ENCODE data around the gene GATA6. TPM values are rescaled to one million over a fixed set of nuclear protein-coding genes. Genes with fewer than 3 reads are reported as not detected.

Gene GATA6
- total and polyA plus RNA-seq, 2 of the 8 experiments (the other 6 are each of a cell fraction or from before 2014, with no cell fraction given): 0.09 TPM; not detected in 1

DNA sequence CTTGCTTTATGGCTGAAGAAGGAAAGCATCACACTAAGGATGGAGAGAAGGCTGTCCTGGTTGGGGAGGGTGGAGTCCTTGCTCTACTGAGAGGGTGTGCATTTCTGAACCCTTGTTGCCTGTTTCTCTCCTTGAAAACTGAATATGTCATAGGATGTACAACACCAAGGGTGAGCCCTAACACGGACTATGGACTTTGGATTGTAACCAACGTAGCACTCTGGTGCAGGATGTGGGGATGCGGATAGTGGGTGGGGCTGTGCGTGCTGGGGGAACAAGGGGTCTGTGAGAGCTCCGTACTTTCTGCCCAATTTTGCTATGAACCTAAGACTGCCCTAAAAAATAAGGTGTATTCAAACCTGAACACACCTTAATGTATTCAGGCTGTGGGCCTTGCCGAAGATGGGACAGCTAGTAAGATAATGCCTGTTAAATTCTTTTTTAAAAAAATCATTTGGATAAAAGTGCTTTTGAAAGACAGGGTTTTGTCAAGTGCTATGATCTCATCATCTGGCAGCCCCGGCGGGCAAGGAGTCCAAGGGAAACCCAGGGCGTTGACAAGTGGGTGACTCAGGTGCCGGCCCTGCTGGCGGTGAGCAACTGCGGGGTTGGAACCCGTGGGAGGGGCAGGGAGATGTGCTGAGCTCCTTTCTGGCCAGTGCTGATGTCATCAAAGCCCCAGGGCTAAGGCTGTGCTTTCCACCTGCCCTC, 54.0 kb downstream of the GATA6 start:
- Histone ChIP-seq H3K14ac (ENCODE audit: insufficient read length) (no peak overlapping the region), H3K36me3 (ENCODE audit: control insufficient read depth in 2 of 4, insufficient read depth in 4 of 4, low read length in 3 of 4) (no peaks in the 10 kb centered on the region), H3K79me2 (ENCODE audit: control insufficient read depth in 1 of 2, insufficient read depth in 2 of 2, low read length in 2 of 2) (no peaks in the 10 kb centered on the region), H3K9me3 (ENCODE audit: insufficient read depth in 2 of 2, low read depth in 1 of 2, low read length in 1 of 2) (no peaks in the 10 kb centered on the region), H2AFZ (ENCODE audit: low read length) (no peak overlapping the region), H3K4ac (replicated peaks; ENCODE audit: insufficient read length, low read depth, low read length) (no peak overlapping the region), H2BK20ac (ENCODE audit: low read length) (no peak overlapping the region), H3K23me2 (ENCODE audit: low read depth, low read length) (no peaks in the 10 kb centered on the region), H4K5ac (ENCODE audit: insufficient read length, low read depth, low read length) (no peak overlapping the region), H3K18ac (ENCODE audit: extremely low read depth, low read length) (no peak overlapping the region), H3K79me1 (ENCODE audit: low read depth, low read length) (no peaks in the 10 kb centered on the region), H3K4me3 (ENCODE audit: extremely low read depth in 1 of 4, insufficient read depth in 2 of 4, low read depth in 3 of 4, low read length in 4 of 4) (no peak overlapping the region), H3K4me1 (replicated peaks in 1 of 4; ENCODE audit: control insufficient read depth in 3 of 4, insufficient read depth in 4 of 4, low read length in 3 of 4) (no peaks in the 10 kb centered on the region), H2BK5ac (ENCODE audit: low read depth, low read length) (no peak overlapping the region), H3K9ac (replicated peaks in 1 of 4; ENCODE audit: extremely low read depth in 1 of 4, low read depth in 3 of 4, low read length in 3 of 4) (no peak overlapping the region), H3K4me2 (ENCODE audit: insufficient read depth in 1 of 2, low read depth in 2 of 2, low read length in 2 of 2) (no peak overlapping the region), H2BK12ac (ENCODE audit: low read depth, low read length) (no peak overlapping the region), H3K27me3 (replicated peaks in 1 of 4; ENCODE audit: control insufficient read depth in 3 of 4, extremely low read depth in 1 of 4, insufficient read depth in 3 of 4, low read length in 3 of 4) (peaks cover 0 to 12% (median 6%) of the 10 kb centered on the region in 4 experiments; a peak in 6 of 7 replicates), H2AK5ac (ENCODE audit: low read depth, low read length) (no peak overlapping the region), H3K56ac (replicated peaks; ENCODE audit: insufficient read length, low read depth, low read length) (no peak overlapping the region), H3K27ac (ENCODE audit: low read depth, low read length) (no peak overlapping the region), H4K8ac (ENCODE audit: extremely low read depth, insufficient read depth, low read length) (no peak overlapping the region), H3K23ac (ENCODE audit: insufficient read length) (no peak overlapping the region), H4K91ac (replicated peaks; ENCODE audit: insufficient read length, low read length) (no peak overlapping the region), H2BK15ac (ENCODE audit: low read length) (no peak overlapping the region), H4K20me1 (replicated peaks in 1 of 2; ENCODE audit: control insufficient read depth in 1 of 2, insufficient read depth in 2 of 2, low read length in 2 of 2) (no peaks in the 10 kb centered on the region), H2BK120ac (replicated peaks; ENCODE audit: low read depth, low read length) (no peak overlapping the region)
- DNase-seq (ENCODE audit: low read depth in 1 of 2, low spot score in 2 of 2) (peak in 1 of 2 experiments; percentile 47), FAIRE-seq (no peak)
- ChIA-PET CTCF (ENCODE audit: partially characterized antibody) (interaction anchor here (1.0 to 1.2 kb wide), 3 partner anchors 31 to 85 kb away, joined by 3 to 4 read pairs (median 3); no protein-coding TSS in a partner anchor), POLR2A (ENCODE audit: partially characterized antibody) (no interaction called here)
- TF ChIP-seq, protein P1, sequence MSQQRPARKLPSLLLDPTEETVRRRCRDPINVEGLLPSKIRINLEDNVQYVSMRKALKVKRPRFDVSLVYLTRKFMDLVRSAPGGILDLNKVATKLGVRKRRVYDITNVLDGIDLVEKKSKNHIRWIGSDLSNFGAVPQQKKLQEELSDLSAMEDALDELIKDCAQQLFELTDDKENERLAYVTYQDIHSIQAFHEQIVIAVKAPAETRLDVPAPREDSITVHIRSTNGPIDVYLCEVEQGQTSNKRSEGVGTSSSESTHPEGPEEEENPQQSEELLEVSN (IDR thresholded peaks at IDR 0.05): no peak
- no peak for TF ChIP-seq SP4 (IDR thresholded peaks at IDR 0.05; ENCODE audit: low read length)
- no peak for TF ChIP-seq SIRT6 (IDR thresholded peaks at IDR 0.05; ENCODE audit: low read length)
- TF ChIP-seq, protein P2, sequence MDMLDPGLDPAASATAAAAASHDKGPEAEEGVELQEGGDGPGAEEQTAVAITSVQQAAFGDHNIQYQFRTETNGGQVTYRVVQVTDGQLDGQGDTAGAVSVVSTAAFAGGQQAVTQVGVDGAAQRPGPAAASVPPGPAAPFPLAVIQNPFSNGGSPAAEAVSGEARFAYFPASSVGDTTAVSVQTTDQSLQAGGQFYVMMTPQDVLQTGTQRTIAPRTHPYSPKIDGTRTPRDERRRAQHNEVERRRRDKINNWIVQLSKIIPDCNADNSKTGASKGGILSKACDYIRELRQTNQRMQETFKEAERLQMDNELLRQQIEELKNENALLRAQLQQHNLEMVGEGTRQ (IDR thresholded peaks at IDR 0.05; ENCODE audit: low read length): no peak
- TF ChIP-seq GTF2F1 (IDR thresholded peaks at IDR 0.05; ENCODE audit: borderline replicate concordance, low read depth, low read length): no peak
- WGBS, 2 experiments (ENCODE audit: extremely low coverage in 1 of 2, insufficient coverage in 1 of 2, insufficient read length in 1 of 2, insufficient replicate concordance in 2 of 2, low coverage in 1 of 2, low lambda C conversion rate in 2 of 2, missing lambda C conversion rate in 1 of 2): 84% methylated on average over 13 of the region's 13 CpGs; no CpG with 5 or more reads in 1 of the 2 experiments
